Upper lobe of left lung (tissue), 6 donors: ENCODE results near the gene FAM120B. TPM values are rescaled to one million over a fixed set of nuclear protein-coding genes. Genes with fewer than 3 reads are reported as not detected.

Experiments
- ATAC-seq, 2 donors: fragments of 200-7000 bp; cut with Tn5 transposase; one replicate each; pipeline ENCODE4 v1.9.1; 2022; ENCODE audit warnings: mild to moderate bottlenecking in 2 of 2, moderate library complexity in 2 of 2; ENCODE audit not compliant: low FRiP score in 2 of 2
- DNase-seq, 2 donors: peaks; one replicate each; pipeline ENCODE4 v3.0.0-alpha.2; 2019 to 2020
- H3K27ac ChIP-seq, 4 donors: fragments of 200-600 bp; sonication (generic); one replicate each; pipeline ENCODE4 v1.5.1; 2016 to 2019
- H3K27me3 ChIP-seq, 4 donors: fragments of 200-600 bp; sonication (generic); one replicate each; pipeline ENCODE4 v1.5.1; 2017 to 2019
- H3K36me3 ChIP-seq, 4 donors: fragments of 200-600 bp; sonication (generic); one replicate each; pipeline ENCODE4 v1.5.1; 2016 to 2019
- H3K4me1 ChIP-seq, 4 donors: fragments of 200-600 bp; sonication (generic); one replicate each; pipeline ENCODE4 v1.5.1; 2018 to 2019
- H3K4me3 ChIP-seq, 4 donors: fragments of 200-600 bp; sonication (generic); one replicate each; pipeline ENCODE4 v1.5.1; 2017 to 2019; ENCODE audit warnings: mild to moderate bottlenecking in 2 of 4, moderate library complexity in 1 of 4
- H3K9me3 ChIP-seq, 4 donors: fragments of 200-600 bp; sonication (generic); one replicate each; pipeline ENCODE4 v1.5.1; 2018 to 2019
- CTCF ChIP-seq, 6 experiments: fragments of 450-650 bp in 4 of 6; fragments of 200-600 bp in 2 of 6; sonication (generic) in 2 of 6; IDR thresholded peaks; one replicate each; pipeline ENCODE4 v1.5.1; 2016 to 2019; ENCODE audit warnings: antibody characterized with exemption in 6 of 6
- EP300 ChIP-seq, 4 donors: sonication (generic); formaldehyde crosslinking; IDR thresholded peaks; one replicate each; pipeline ENCODE4 v1.5.1; 2017; ENCODE audit warnings: antibody characterized with exemption in 4 of 4, control low read depth in 2 of 4
- POLR2A ChIP-seq, 4 donors: fragments of 450-650 bp; IDR thresholded peaks; one replicate each; pipeline ENCODE4 v1.5.1; 2016 to 2017; ENCODE audit warnings: antibody characterized with exemption in 4 of 4, mild to moderate bottlenecking in 2 of 4
- POLR2AphosphoS5 ChIP-seq, 2 donors: sonication (generic); formaldehyde crosslinking; IDR thresholded peaks; one replicate each; pipeline ENCODE4 v1.5.1; 2017; ENCODE audit warnings: antibody characterized with exemption in 2 of 2
- WGBS, 2 donors: methylation state at CpG; one replicate each; pipeline ENCODE4 v1.1.5; 2017 to 2018; 5-methylcytosine and 5-hydroxymethylcytosine counted together
- total RNA-seq, 6 donors: library from RNA; depleted of rRNA in 4 of 6; stranded (reverse); fragments of >200 nt in 4 of 6; gene quantifications; one replicate each; pipeline versions ENCODE4 v1.1.0 to v1.2.1, GENCODE V29; 2016 to 2021
- donor health status: DM: no; HTN: no; CAD: no; lungs with moderate emphysema.
- donor health status: DM: no; HTN: yes; CAD: no; lungs with severe emphysema.

FAM120B gene
- total RNA-seq, 6 donors from 2014 or later: 20.1 to 51.3 (median 28.3) TPM

- H3K4me1 ChIP-seq: peaks cover 32 to 48% (median 35%) of the 10 kb centered on the region in 4 donors
- TF ChIP-seq POLR2AphosphoS5 (IDR thresholded peaks at IDR 0.05) (peak in 1 of 2 donors; percentile 40), CTCF (IDR thresholded peaks at IDR 0.05) (no peak)
- DNase-seq: no peak
- no peak overlapping the region for H3K27ac ChIP-seq
- no peaks in the 10 kb centered on the region for H3K9me3 ChIP-seq
- ATAC-seq: no peak
- H3K36me3 ChIP-seq: no peaks in the 10 kb centered on the region
- no peak overlapping the region for H3K4me3 ChIP-seq
- 36 to 41% methylated on average over 11 of the region's 11 CpGs for WGBS, 2 donors
- H3K27me3 ChIP-seq: peaks cover 0 to 35% (median 23%) of the 10 kb centered on the region in 4 donors
Measured at GRCh38 chr6:170297576-170298330, 8.8 kb upstream of the FAM120B start.

GRCh38 chr6:170298688-170299087 is 7.9 kb upstream of the FAM120B start:
- H3K27me3 ChIP-seq: peaks cover 0 to 35% (median 23%) of the 10 kb centered on the region in 4 donors
- H3K36me3 ChIP-seq: no peaks in the 10 kb centered on the region
- H3K4me3 ChIP-seq: no peak overlapping the region
- no peak for TF ChIP-seq POLR2A (IDR thresholded peaks at IDR 0.05)
- TF ChIP-seq POLR2AphosphoS5 (IDR thresholded peaks at IDR 0.05): no peak
- no peak for TF ChIP-seq EP300 (IDR thresholded peaks at IDR 0.05)
- TF ChIP-seq CTCF (IDR thresholded peaks at IDR 0.05): no peak
- 89 to 95% methylated on average over 1 of the region's 1 CpG for WGBS, 2 donors
- DNase-seq (no peak), ATAC-seq (no peak)
- no peak overlapping the region for H3K27ac ChIP-seq
- H3K9me3 ChIP-seq: no peaks in the 10 kb centered on the region
- H3K4me1 ChIP-seq: peaks cover 28 to 39% (median 31%) of the 10 kb centered on the region in 4 donors

- no peak for DNase-seq
- WGBS, 2 donors: 88 to 100% methylated on average over 1 of the region's 1 CpG
- Histone ChIP-seq H3K27ac (no peak overlapping the region), H3K4me1 (peaks cover 21 to 33% (median 23%) of the 10 kb centered on the region in 4 donors), H3K27me3 (peaks cover 0 to 19% (median 10%) of the 10 kb centered on the region in 4 donors), H3K4me3 (no peak overlapping the region), H3K9me3 (no peaks in the 10 kb centered on the region), H3K36me3 (no peaks in the 10 kb centered on the region)
- TF ChIP-seq EP300 (IDR thresholded peaks at IDR 0.05): no peak
- no peak for TF ChIP-seq CTCF (IDR thresholded peaks at IDR 0.05)
- TF ChIP-seq POLR2AphosphoS5 (IDR thresholded peaks at IDR 0.05): no peak
- TF ChIP-seq POLR2A (IDR thresholded peaks at IDR 0.05): no peak
- ATAC-seq: no peak
Measured at GRCh38 chr6:170301184-170301583, 5.4 kb upstream of the FAM120B start.

GRCh38 chr6:170305805-170306323 is 694 bp upstream of the FAM120B start:
- Histone ChIP-seq H3K4me1 (peaks cover 21 to 42% (median 28%) of the 10 kb centered on the region in 4 donors), H3K36me3 (no peaks in the 10 kb centered on the region), H3K27ac (peak overlapping the region; percentile 92 to 98 (median 96)), H3K9me3 (no peaks in the 10 kb centered on the region), H3K27me3 (no peaks in the 10 kb centered on the region), H3K4me3 (peak overlapping the region; percentile 73 to 98 (median 83))
- 19 to 34% methylated on average over 10 to 21 of the region's 29 CpGs for WGBS, 2 donors
- TF ChIP-seq POLR2AphosphoS5 (IDR thresholded peaks at IDR 0.05): no peak
- TF ChIP-seq CTCF (IDR thresholded peaks at IDR 0.05): no peak
- TF ChIP-seq POLR2A (IDR thresholded peaks at IDR 0.05): no peak
- TF ChIP-seq EP300 (IDR thresholded peaks at IDR 0.05): no peak
- ATAC-seq (peak in 1 of 2 donors; percentile 37), DNase-seq (no peak)
